NCI-H1105 treated with DMSO at 0.1 percent for 48 hours (cell line): Measurements from ENCODE around the gene LACC1.

ENCODE experiments used
- DNase-seq: peaks from one replicate; lab custom pipeline; 2025; lab: John Stamatoyannopoulos, UW

The LACC1 gene

GRCh38 chr13:43884222-43884621 is 4.5 kb downstream of the LACC1 start:
- no peak for DNase-seq

GRCh38 chr13:43894438-43894837 is 14.7 kb downstream of the LACC1 start:
- no peak for DNase-seq

GRCh38 chr13:43895940-43896339 is 16.2 kb downstream of the LACC1 start:
- no peak for DNase-seq

- peak; percentile 52 for DNase-seq
Measured at GRCh38 chr13:43905435-43906031, 25.8 kb downstream of the LACC1 start.

- DNase-seq, result peak; percentile 36
Measured at GRCh38 chr13:43908156-43909126, 28.7 kb downstream of the LACC1 start.

- no peak for DNase-seq
Measured at GRCh38 chr13:43910856-43911255, 31.2 kb downstream of the LACC1 start.

GRCh38 chr13:43911278-43911677 is 31.6 kb downstream of the LACC1 start:
- no peak for DNase-seq

GRCh38 chr13:43911871-43912270 is 32.2 kb downstream of the LACC1 start:
- DNase-seq, result no peak

- no peak for DNase-seq
Measured at GRCh38 chr13:43915451-43915850, 35.7 kb downstream of the LACC1 start.

GRCh38 chr13:43916828-43917227 is 37.1 kb downstream of the LACC1 start:
- no peak for DNase-seq

GRCh38 chr13:43918636-43919035 is 38.9 kb downstream of the LACC1 start:
- DNase-seq, result no peak

GRCh38 chr13:43920965-43921674 is 41.4 kb downstream of the LACC1 start:
- no peak for DNase-seq

GRCh38 chr13:43924549-43925245 is 45.0 kb downstream of the LACC1 start:
- no peak for DNase-seq

- no peak for DNase-seq
Measured at GRCh38 chr13:43929947-43930346, 50.2 kb downstream of the LACC1 start.

GRCh38 chr13:43933378-43933777 is 53.7 kb downstream of the LACC1 start:
- no peak for DNase-seq

- DNase-seq, result no peak
Measured at GRCh38 chr13:43934273-43934672, 54.6 kb downstream of the LACC1 start.

GRCh38 chr13:43935878-43936277 is 56.2 kb downstream of the LACC1 start:
- no peak for DNase-seq

- DNase-seq, result peak; percentile 37
Measured at GRCh38 chr13:43936647-43937046, 56.9 kb downstream of the LACC1 start.

- no peak for DNase-seq
Measured at GRCh38 chr13:43937839-43938238, 58.1 kb downstream of the LACC1 start.

GRCh38 chr13:43938449-43938848 is 58.7 kb downstream of the LACC1 start:
- DNase-seq, result no peak

- no peak for DNase-seq
Measured at GRCh38 chr13:43939086-43939485, 59.4 kb downstream of the LACC1 start.

GRCh38 chr13:43942286-43942685 is 62.6 kb downstream of the LACC1 start:
- DNase-seq, result no peak
